ENCODE results near the gene FOXN3. TPM values are rescaled to one million over a fixed set of nuclear protein-coding genes. Genes with fewer than 3 reads are reported as not detected.

The FOXN3 gene
- total RNA-seq, 1 donor from 2014 or later: 106 TPM

DNA sequence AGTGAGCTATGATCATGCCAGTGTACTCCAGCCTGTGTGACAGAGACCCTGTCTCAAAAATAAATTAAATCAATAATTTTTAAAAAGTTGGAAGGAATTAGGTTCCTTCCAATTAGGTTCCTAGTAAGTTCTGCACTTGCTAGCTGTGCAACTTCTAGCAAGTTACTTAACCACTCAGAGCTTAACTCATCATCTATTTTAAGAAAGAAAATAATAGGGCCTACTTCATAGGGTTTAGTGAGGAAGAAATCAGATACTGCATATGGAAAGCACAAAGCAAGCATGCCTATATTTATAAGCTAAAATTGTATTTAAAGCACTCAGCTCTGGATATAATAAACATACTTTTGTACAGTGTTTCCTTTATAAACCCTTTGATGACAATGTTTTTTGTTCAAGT is 10.7 kb downstream of the FOXN3 start:
- Mint-ChIP-seq H3K27me3 (no peaks in the 10 kb centered on the region), H3K4me3 (no peak overlapping the region), H3K36me3 (ENCODE audit: low read depth) (peaks cover 45% of the 10 kb centered on the region), H3K9me3 (no peaks in the 10 kb centered on the region), H3K4me1 (peaks cover 74% of the 10 kb centered on the region), H3K27ac (no peak overlapping the region)
- ChIA-PET CTCF (interaction anchor here (1.6 kb wide), 1 partner anchor 9 kb away, joined by 4 read pairs; no protein-coding TSS in a partner anchor), POLR2A (interaction anchor here (0.7 kb wide), 1 partner anchor 322 kb away, joined by 4 read pairs; no protein-coding TSS in a partner anchor)
- ATAC-seq (ENCODE audit: low read depth): no peak
- intact Hi-C loops (cut with micrococcal nuclease): no loop called here
- no peak for TF ChIP-seq CTCF (IDR thresholded peaks at IDR 0.05)
- DNase-seq: no peak

DNA sequence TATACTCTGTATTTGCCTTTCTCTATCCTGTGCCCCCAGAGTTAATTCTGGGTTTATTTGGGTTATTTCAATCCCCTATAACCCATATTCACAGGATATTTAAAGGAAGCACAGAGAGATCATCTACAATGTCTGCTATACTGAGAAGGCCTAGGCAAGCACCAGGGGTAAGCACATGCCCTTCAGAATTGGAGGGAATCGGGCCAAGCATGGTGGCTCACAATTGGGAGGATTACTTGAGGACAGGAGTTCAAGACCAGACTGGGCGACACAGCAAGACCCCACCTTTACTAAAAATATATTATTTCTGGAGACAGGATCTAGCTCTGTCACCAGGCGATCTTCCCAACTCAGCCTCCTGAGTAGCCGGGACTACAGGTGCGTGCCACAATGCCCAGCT is 11.3 kb downstream of the FOXN3 start:
- TF ChIP-seq CTCF (IDR thresholded peaks at IDR 0.05): no peak
- H3K36me3 Mint-ChIP-seq (ENCODE audit: low read depth): peaks cover 41% of the 10 kb centered on the region
- peaks cover 70% of the 10 kb centered on the region for H3K4me1 Mint-ChIP-seq
- no peak overlapping the region for H3K4me3 Mint-ChIP-seq
- CTCF ChIA-PET: interaction anchor here (1.6 kb wide), 1 partner anchor 10 kb away, joined by 4 read pairs; no protein-coding TSS in a partner anchor
- H3K9me3 Mint-ChIP-seq: no peaks in the 10 kb centered on the region
- ATAC-seq (ENCODE audit: low read depth) (no peak), DNase-seq (no peak)
- intact Hi-C loops (cut with micrococcal nuclease): no loop called here
- POLR2A ChIA-PET: no interaction called here
- no peaks in the 10 kb centered on the region for H3K27me3 Mint-ChIP-seq
- H3K27ac Mint-ChIP-seq: no peak overlapping the region

DNA sequence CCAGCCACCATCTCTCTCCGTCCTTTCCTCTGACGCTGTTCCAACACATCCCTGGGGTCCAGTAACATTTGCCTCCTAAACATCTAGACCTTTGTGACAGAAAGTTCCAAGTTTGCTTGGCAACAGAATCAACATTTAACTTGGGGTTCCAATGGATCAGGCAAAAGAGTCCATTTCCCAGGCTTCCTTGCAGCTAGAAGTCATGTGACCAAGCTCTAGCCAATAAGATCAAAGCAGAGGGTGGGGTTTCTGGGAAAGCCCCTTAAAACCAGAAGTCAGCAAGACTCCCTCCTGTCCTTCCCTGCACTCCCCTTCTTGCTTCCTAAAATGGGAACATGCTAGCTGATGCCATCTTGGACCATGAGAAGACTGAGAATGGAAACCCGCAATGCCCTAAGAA is 14.7 kb downstream of the FOXN3 start:
- no peak overlapping the region for H3K27ac Mint-ChIP-seq
- no peaks in the 10 kb centered on the region for H3K9me3 Mint-ChIP-seq
- no peaks in the 10 kb centered on the region for H3K27me3 Mint-ChIP-seq
- ChIA-PET CTCF (interaction anchor here (0.7 kb wide), 1 partner anchor 94 kb away, joined by 3 read pairs; no protein-coding TSS in a partner anchor), POLR2A (interaction anchor here (0.6 to 0.7 kb wide), 3 partner anchors 84 to 217 kb away, joined by 3 to 4 read pairs (median 3); no protein-coding TSS in a partner anchor)
- intact Hi-C loops (cut with micrococcal nuclease): no loop called here
- no peak for TF ChIP-seq CTCF (IDR thresholded peaks at IDR 0.05)
- DNase-seq (no peak), ATAC-seq (ENCODE audit: low read depth) (no peak)
- H3K4me1 Mint-ChIP-seq: peaks cover 66% of the 10 kb centered on the region
- H3K36me3 Mint-ChIP-seq (ENCODE audit: low read depth): peaks cover 31% of the 10 kb centered on the region
- no peak overlapping the region for H3K4me3 Mint-ChIP-seq

- no peak for TF ChIP-seq CTCF (IDR thresholded peaks at IDR 0.05)
- ChIA-PET POLR2A (interaction anchor here (1.3 kb wide), 1 partner anchor 319 kb away, joined by 3 read pairs; no protein-coding TSS in a partner anchor), CTCF (no interaction called here)
- no peak overlapping the region for H3K4me3 Mint-ChIP-seq
- H3K36me3 Mint-ChIP-seq (ENCODE audit: low read depth): peaks cover 34% of the 10 kb centered on the region
- ATAC-seq (ENCODE audit: low read depth) (no peak), DNase-seq (no peak)
- peaks cover 60% of the 10 kb centered on the region for H3K4me1 Mint-ChIP-seq
- intact Hi-C loops (cut with micrococcal nuclease): no loop called here
- no peaks in the 10 kb centered on the region for H3K9me3 Mint-ChIP-seq
- no peak overlapping the region for H3K27ac Mint-ChIP-seq
- H3K27me3 Mint-ChIP-seq: no peaks in the 10 kb centered on the region
Observed at GRCh38 chr14:89401761-89402160, 15.3 kb downstream of the FOXN3 start.

GRCh38 chr14:89401241-89401640 is 15.8 kb downstream of the FOXN3 start:
- DNase-seq: no peak
- H3K9me3 Mint-ChIP-seq: no peaks in the 10 kb centered on the region
- intact Hi-C loops (cut with micrococcal nuclease): no loop called here
- H3K27ac Mint-ChIP-seq: no peak overlapping the region
- H3K4me3 Mint-ChIP-seq: no peak overlapping the region
- no peak for ATAC-seq (ENCODE audit: low read depth)
- ChIA-PET POLR2A (interaction anchor here (1.3 kb wide), 1 partner anchor 320 kb away, joined by 3 read pairs; no protein-coding TSS in a partner anchor), CTCF (no interaction called here)
- H3K36me3 Mint-ChIP-seq (ENCODE audit: low read depth): peaks cover 34% of the 10 kb centered on the region
- no peaks in the 10 kb centered on the region for H3K27me3 Mint-ChIP-seq
- TF ChIP-seq CTCF (IDR thresholded peaks at IDR 0.05): no peak
- peaks cover 56% of the 10 kb centered on the region for H3K4me1 Mint-ChIP-seq

Measured in activated B cell treated with CpG ODN at 0.5 μM for 24 hours (primary cell).